NCI-H187 (cell line): ENCODE measurements around the gene TBC1D22A.
"Not testable (repeated sequence)": the region's sequence is repeated elsewhere in the genome, so short reads cannot be mapped to it uniquely, and the experiment has no call there.

Source experiments
- DNase-seq, 2 experiments: peaks; one replicate each; lab custom pipeline; 2025; lab: John Stamatoyannopoulos, UW

The TBC1D22A gene

DNA sequence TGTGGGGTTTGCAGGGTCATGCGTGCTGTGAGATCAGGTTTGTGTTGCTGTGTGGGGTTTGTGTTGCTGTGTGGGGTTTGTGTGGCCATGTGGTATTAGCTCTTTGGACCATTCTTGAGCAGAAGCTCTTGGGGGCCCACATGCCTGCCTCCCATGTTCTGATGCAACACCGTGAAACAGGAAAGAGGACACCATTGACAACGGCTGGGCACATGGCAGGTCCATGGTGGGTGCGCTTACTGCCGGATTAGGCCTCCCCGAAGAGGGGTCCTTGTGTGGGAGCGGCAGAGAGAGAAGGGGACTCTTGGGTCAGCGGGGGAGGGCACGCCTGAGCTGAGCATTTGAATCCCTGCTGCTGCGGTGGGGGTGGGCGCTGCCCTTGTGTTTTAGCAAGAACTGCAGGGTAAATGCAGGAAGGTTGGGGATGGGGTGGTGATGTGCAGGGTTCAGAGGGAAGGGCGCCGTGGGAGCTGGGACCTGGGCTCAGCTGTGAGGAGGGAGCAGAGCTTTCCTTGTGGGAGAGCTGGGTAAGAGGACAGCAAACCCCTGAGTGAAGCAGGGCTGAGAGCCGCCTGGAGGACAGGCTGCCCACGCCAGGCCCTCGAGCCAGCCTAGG lies 361.5 kb downstream of the TBC1D22A start:
- no peak for DNase-seq

DNA sequence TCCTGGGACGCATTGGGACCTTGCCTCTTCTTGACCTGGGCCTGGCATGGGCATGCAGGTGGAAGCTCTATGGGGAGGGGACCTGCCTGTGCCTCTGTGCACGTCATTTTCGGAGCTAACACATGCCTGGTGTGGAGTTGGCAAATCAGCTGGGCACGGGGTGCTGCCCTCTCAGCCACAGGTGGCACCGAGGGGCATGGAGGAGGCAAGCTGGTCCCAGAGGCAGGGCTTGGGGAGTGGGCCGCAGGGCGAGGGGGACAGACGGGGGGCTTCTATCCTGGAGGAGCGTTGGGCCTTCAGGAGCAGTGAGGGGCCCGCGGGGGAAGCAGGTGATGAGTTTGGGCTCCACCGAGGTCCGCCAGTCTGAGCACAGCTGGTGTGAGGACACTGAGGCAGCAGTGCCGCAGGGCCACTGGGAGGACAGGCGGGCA lies 362.0 kb downstream of the TBC1D22A start:
- no peak for DNase-seq

DNA sequence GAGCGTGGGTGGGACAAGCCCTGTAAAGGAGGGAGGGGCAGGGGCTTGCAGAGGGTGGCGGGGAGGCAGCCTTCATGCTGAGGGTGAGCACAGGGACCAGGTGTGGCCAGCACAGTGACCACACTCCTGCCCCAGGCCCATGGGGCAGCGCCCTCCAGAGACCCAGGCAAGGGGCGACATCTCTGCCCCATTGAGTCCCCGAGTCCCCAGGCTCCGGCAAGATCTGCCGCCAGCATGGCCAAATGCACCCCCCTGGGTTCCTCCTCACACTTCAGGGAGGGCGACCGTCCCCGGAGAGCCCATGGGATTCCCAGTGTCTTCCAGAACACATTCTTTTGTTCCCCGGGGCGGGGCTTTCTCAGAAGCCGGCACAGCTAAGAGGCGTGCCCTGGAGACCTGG lies 362.5 kb downstream of the TBC1D22A start:
- no peak for DNase-seq

GRCh38 chr22:47125603-47126002 lies 363.2 kb downstream of the TBC1D22A start:
- DNase-seq = no peak

DNA sequence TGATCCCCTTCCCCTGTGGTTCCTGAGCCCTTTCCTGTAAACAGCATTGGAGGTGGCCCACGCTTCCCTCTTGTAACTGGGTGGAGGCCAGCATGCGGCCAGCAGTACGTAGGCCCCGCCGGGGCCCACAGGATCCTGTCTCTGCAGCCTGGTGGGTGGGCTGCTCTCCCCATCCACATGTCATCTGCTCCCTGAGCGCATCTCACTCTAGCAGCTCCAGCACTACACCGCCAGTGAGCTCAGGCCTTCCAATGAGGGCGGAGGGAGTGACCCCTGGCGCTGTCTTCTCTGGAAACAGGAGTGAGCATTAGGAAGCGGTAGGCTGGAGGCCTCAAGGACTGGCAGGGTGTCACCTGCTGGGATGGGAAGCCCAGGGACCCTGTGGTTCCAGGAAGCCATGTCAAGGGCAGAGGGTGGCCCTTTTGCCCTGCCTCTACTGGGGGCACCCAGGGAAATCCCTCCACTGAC lies 363.9 kb downstream of the TBC1D22A start:
- no peak for DNase-seq

DNA sequence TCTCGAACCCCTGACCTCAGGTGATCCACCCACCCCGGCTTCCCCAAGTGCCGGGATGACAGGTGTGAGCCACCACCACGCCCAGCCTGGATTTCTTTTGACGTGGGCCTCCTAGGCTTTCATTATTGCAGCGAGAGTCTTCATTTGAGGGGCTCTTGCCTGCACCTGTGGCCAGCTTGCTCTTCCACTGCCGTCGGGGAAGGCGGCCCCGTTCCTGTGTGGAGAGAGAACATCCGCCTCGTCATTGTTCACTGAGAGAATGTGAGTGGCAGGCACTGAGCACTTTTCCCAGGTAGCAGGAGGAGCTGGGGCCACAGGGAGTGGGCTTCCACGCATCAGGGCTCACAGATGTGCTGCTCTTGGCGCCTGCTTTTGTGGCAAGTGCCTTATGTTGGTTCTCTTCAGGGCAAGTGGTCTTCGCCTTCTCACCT lies 365.0 kb downstream of the TBC1D22A start:
- DNase-seq = no peak

- DNase-seq = no peak
Measured at GRCh38 chr22:47128216-47128615, 365.8 kb downstream of the TBC1D22A start.

DNA sequence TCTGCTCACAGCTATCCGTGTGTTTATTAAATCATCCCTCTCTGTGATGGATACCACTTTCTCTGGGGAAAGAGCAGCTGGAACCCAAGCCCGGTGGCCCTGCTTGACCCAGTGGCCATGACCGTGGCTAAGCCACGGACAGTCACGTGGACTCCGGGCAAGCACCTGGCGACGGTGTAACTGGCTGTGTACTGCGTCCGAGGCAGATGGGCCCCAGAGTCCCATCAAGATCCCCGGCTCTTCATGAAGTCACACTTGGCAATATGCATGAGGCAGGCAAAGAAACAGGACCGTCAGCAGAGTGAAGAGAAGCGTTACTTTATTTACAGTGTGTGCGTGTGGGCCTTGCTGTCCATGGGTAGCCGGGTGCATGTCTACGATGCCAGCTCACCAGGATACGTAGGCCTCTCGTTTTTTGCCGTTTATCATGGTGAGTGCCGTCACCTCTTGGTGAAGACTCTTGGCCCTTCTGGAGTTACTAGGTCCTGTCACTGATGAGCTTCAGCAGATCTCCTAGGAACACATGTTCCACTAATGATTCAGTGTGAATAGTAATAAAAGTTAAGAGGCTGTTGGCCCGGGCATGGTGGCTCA lies 366.3 kb downstream of the TBC1D22A start:
- no peak for DNase-seq

GRCh38 chr22:47129902-47130635 lies 367.6 kb downstream of the TBC1D22A start:
- no peak for DNase-seq

DNA sequence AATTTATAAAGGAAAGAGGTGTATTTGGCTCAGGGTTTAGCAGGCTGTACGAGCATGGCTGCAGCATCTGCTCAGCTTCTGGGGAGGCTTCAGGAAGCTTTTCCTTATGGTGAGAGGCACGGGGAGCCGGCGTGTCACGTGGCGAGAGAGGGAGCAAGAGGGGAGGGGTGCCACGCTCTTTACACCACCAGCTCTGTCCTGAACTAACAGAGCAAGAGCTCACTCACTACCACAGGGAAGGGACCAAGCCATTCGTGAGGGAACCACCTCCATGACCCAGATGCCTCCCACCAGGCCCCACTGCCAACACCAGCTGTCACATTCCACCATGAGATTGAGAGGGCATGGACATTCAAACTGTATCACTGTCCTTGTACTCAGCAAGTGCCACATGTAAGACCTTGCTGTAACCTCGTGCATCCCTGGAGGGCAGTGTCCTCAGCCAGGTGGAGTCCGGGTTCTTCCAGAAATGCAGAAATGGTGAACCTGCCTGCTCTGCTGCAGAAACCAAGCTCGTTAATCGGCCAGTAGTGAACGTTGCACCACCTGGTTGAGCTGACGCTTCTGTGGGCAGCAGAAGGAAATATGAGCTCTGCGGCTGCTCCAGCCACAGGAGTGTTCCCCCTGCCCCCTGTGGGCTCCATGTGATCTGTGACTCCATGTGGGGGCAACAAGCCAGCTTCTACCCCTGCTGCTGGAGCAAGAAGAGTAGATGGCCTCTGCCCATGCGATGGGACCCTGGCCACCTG lies 368.6 kb downstream of the TBC1D22A start:
- DNase-seq = no peak

GRCh38 chr22:47131632-47132427 lies 369.4 kb downstream of the TBC1D22A start:
- no peak for DNase-seq

GRCh38 chr22:47132428-47132825 lies 370.0 kb downstream of the TBC1D22A start:
- DNase-seq = no peak

DNA sequence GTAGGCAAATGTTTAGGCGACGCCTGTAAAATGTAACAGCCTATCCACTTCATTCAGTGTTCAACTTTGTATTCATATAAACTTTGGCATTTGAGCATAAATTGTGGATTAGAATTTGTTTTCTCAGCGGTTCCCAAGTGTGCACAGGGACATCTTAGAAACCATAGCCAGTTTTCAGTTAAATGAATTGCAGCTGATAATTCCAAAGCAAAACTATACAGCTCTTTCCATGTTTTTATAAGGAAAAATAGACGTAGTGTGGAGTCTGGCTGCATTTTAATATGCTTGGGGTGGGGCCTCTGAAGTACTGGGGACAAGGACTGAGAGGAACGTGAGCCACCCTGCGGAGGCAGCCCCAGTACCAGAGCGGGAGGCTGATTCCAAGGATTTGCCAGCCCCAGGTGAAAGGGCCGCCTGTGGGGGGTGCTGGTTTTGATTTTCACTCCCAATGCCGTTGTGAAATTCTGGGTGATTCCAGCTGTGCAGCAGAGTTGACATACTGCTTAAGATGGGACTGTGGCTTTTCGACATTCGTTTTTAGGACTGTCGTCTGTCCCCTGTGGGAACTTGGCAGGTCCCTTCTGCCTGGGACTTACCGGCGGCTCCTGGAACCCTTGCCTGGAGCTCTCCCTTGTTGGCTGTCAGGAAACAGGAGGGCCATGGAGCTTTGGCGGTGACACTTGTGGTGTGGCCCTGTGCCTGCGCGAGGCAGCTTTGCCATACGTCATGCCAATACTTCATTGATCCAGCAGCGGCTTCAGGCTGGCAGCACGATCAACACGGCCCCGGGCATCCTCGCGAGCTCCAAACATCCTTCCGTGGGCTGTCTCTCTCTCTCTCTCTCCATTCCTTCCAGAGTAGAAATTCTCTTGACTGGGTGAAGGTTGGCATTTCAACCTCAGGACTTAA lies 370.9 kb downstream of the TBC1D22A start:
- DNase-seq = no peak

DNA sequence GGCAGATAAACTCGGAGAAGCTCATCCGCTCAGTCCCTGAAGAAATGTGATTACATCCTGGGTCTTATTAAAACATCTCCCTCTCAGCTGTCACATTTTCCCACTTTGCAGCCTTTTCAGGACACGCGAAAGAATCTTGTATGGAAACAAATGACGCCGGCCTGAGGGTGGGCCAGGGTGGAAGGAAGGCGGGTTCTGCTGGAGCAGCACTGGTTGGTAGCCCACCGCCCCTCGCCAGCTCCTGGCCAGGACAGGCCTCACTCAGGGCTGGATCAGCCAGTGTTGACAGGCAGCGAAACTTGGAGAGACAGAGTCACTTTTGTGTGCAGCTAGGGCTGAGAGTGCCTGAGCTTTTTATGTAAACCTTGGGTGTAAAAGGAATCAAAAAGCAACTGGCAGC lies 371.8 kb downstream of the TBC1D22A start:
- DNase-seq = no peak

- no peak for DNase-seq
Measured at GRCh38 chr22:47135338-47135737, 372.9 kb downstream of the TBC1D22A start.

DNA sequence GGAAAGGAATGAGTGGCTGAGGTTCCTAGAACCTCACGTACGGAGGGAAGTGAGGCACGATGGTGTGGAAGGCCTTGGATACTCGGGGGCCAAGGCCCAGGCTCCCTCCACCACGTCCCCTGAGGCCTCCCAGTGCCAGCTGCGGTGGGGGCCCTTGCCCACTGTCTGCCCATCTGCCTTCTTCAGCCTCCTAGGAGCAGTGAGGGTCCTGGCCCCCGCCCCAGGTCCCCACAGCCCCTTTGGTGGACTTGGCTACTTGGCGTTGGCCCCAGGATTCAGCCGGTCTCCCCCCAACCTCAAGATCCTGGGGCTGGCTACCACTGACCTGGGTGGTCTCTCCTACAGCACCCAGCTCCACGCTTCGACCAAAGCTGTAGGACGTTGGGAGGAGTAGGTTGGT lies 373.6 kb downstream of the TBC1D22A start:
- DNase-seq = no peak

- DNase-seq = no peak
Measured at GRCh38 chr22:47136671-47137070, 374.2 kb downstream of the TBC1D22A start.

GRCh38 chr22:47139013-47139789 lies 376.8 kb downstream of the TBC1D22A start:
- no peak for DNase-seq

DNA sequence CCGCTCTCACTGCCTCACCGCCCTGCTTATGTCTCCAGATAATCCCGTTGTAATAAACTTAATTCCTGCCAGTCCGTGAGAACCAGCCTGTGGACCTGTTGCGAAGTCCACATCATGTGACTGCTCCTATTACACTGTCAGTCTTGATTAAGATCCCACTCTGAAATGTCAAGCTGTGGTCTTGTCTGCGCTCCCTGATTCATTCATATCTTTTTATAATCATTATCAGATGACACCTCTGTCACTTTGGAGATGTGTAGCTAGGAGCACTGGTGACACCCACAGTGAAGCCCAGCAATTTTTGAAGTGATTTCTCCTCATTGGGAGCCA lies 377.3 kb downstream of the TBC1D22A start:
- no peak for DNase-seq

- not testable (repeated sequence) for DNase-seq
Measured at GRCh38 chr22:47140975-47141374, 378.5 kb downstream of the TBC1D22A start.
